ENCODE data around the gene PLCB4. TPM values are rescaled to one million over a fixed set of nuclear protein-coding genes. Genes with fewer than 3 reads are reported as not detected.

Gene PLCB4
- total RNA-seq, 1 experiment from 2014 or later, result 10.1 TPM

- H3K9me3 ChIP-seq (ENCODE audit: control insufficient read depth, low read depth, low read length), result peaks cover 8% of the 10 kb centered on the region
- no peak overlapping the region for H3K4me2 ChIP-seq (ENCODE audit: insufficient read depth, insufficient read length, low read length)
- H4K91ac ChIP-seq (ENCODE audit: insufficient read length, low read depth, low read length), result no peak overlapping the region
- no peaks in the 10 kb centered on the region for H3K79me2 ChIP-seq (ENCODE audit: insufficient read depth, low read length)
- no peak overlapping the region for H2BK120ac ChIP-seq (ENCODE audit: low read depth, low read length, poor library complexity, severe bottlenecking)
- H3K27me3 ChIP-seq (ENCODE audit: insufficient read depth, low read length), result no peaks in the 10 kb centered on the region
- H3K18ac ChIP-seq (ENCODE audit: insufficient read length, low read depth, low read length), result no peak overlapping the region
- H3K36me3 Mint-ChIP-seq (ENCODE audit: insufficient read depth in 1 of 3, low read depth in 3 of 3), result peaks cover 0 to 1% (median 0%) of the 10 kb centered on the region in 3 experiments; a peak in 4 of 7 replicates
- H3K4me3 Mint-ChIP-seq, result no peak overlapping the region
- no peak overlapping the region for H3T11ph ChIP-seq (ENCODE audit: low read length)
- no peak for DNase-seq
- H2AFZ ChIP-seq (ENCODE audit: low read length), result no peak overlapping the region
- H3K4me1 ChIP-seq (ENCODE audit: insufficient read depth, low read length), result no peaks in the 10 kb centered on the region
- no peak overlapping the region for H4K8ac ChIP-seq (replicated peaks; ENCODE audit: insufficient read length, low read depth, low read length)
- no peaks in the 10 kb centered on the region for H4K20me1 ChIP-seq (ENCODE audit: control insufficient read depth, insufficient read depth, insufficient read length)
- H3K79me1 ChIP-seq (ENCODE audit: insufficient read depth, low read depth, low read length, poor library complexity, severe bottlenecking), result no peaks in the 10 kb centered on the region
- H3K27me3 Mint-ChIP-seq (ENCODE audit: low read depth), result no peaks in the 10 kb centered on the region
- no peak for TF ChIP-seq CTCF (conservative IDR thresholded peaks at IDR 0.05)
- H2AK5ac ChIP-seq (ENCODE audit: insufficient read length, low read length), result no peak overlapping the region
- no CpG with 5 or more reads among the region's 1 CpG for WGBS (ENCODE audit: extremely low coverage, insufficient read length, low lambda C conversion rate)
- no peak overlapping the region for H2BK12ac ChIP-seq (ENCODE audit: insufficient read length, low read depth, low read length)
- H3K4me1 Mint-ChIP-seq, result no peaks in the 10 kb centered on the region
- H3K56ac ChIP-seq (ENCODE audit: insufficient read length, low read depth, low read length), result no peak overlapping the region
- H3K27ac Mint-ChIP-seq, result no peak overlapping the region
- H3K27ac ChIP-seq (ENCODE audit: insufficient read length, low read depth, low read length), result no peak overlapping the region
- no peak overlapping the region for H4K5ac ChIP-seq (ENCODE audit: insufficient read length, low read depth, low read length)
- H2BK5ac ChIP-seq (ENCODE audit: insufficient read length, low read length), result no peak overlapping the region
- no peak overlapping the region for H2BK20ac ChIP-seq (ENCODE audit: low read depth, low read length, poor library complexity, severe bottlenecking)
- H3K4ac ChIP-seq (ENCODE audit: low read depth, low read length), result no peak overlapping the region
- no peak overlapping the region for H2BK15ac ChIP-seq (ENCODE audit: low read depth, low read length)
- peaks cover 0 to 8% of the 10 kb centered on the region in 2 experiments; a peak in 3 of 5 replicates for H3K9me3 Mint-ChIP-seq
- H3K14ac ChIP-seq (ENCODE audit: insufficient read depth, low read length), result no peak overlapping the region
- no peak overlapping the region for H3K23ac ChIP-seq (ENCODE audit: insufficient read length, low read depth, low read length)
- H3K9ac ChIP-seq (ENCODE audit: extremely low read depth, insufficient read length, low read length), result no peak overlapping the region
- no peaks in the 10 kb centered on the region for H3K23me2 ChIP-seq (ENCODE audit: insufficient read length, low read depth, low read length, poor library complexity, severe bottlenecking)
Observed at GRCh38 chr20:9130521-9130920, 61.6 kb downstream of the PLCB4 start.
